Effector memory CD8-positive, alpha-beta T cell (primary cell): Measurements from ENCODE around the gene MSRB3.

Experiments used
- ATAC-seq: fragments of 150-1000 bp; cut with Tn5 transposase; replicated peaks from 2 replicates; pipeline ENCODE4 v1.10.0; 2021; ENCODE audit warnings: mild to moderate bottlenecking, moderate library complexity
- DNase-seq, 3 experiments: peaks; one replicate each; pipeline ENCODE4 v3.0.0; 2021
- H3K27ac Mint-ChIP-seq, 2 donors: one replicate each; pipeline ENCODE4 v1.8.0; 2022; ENCODE audit warnings: mild to moderate bottlenecking in 2 of 2, mixed read lengths in 2 of 2, moderate library complexity in 2 of 2
- H3K27me3 Mint-ChIP-seq, 2 donors: one replicate each; pipeline ENCODE4 v1.8.0; 2022; ENCODE audit warnings: mixed read lengths in 2 of 2
- H3K36me3 Mint-ChIP-seq: one replicate; pipeline ENCODE4 v1.8.0; 2022; ENCODE audit warnings: mild to moderate bottlenecking, moderate library complexity, mixed read lengths; ENCODE audit not compliant: insufficient read depth
- H3K4me1 Mint-ChIP-seq, 2 donors: one replicate each; pipeline ENCODE4 v1.8.0; 2022; ENCODE audit warnings: low read depth in 2 of 2, mixed read lengths in 2 of 2
- H3K4me3 Mint-ChIP-seq, 2 donors: one replicate each; pipeline ENCODE4 v1.8.0; 2022; ENCODE audit warnings: mild to moderate bottlenecking in 2 of 2, mixed read lengths in 2 of 2, moderate library complexity in 2 of 2
- H3K9me3 Mint-ChIP-seq, 2 donors: one replicate each; pipeline ENCODE4 v1.8.0; 2022; ENCODE audit warnings: mixed read lengths in 2 of 2

The MSRB3 gene

GRCh38 chr12:65408441-65408840, 130.0 kb downstream of the MSRB3 start:
- ATAC-seq (no peak), DNase-seq (no peak)
- Mint-ChIP-seq H3K36me3 (peaks cover 2% of the 10 kb centered on the region), H3K4me1 (no peaks in the 10 kb centered on the region), H3K27me3 (no peaks in the 10 kb centered on the region), H3K4me3 (no peak overlapping the region), H3K27ac (no peak overlapping the region), H3K9me3 (peaks cover 0 to 1% of the 10 kb centered on the region in 2 donors)

- DNase-seq (no peak), ATAC-seq (no peak)
- Mint-ChIP-seq H3K36me3 (peaks cover 2% of the 10 kb centered on the region), H3K27ac (no peak overlapping the region), H3K4me1 (no peaks in the 10 kb centered on the region), H3K27me3 (no peaks in the 10 kb centered on the region), H3K9me3 (peaks cover 0 to 1% of the 10 kb centered on the region in 2 donors), H3K4me3 (no peak overlapping the region)
Observed at GRCh38 chr12:65409726-65410125, 131.2 kb downstream of the MSRB3 start.

- Mint-ChIP-seq H3K27ac (no peak overlapping the region), H3K36me3 (peaks cover 2% of the 10 kb centered on the region), H3K27me3 (no peaks in the 10 kb centered on the region), H3K9me3 (peaks cover 0 to 1% of the 10 kb centered on the region in 2 donors), H3K4me3 (no peak overlapping the region), H3K4me1 (no peaks in the 10 kb centered on the region)
- DNase-seq (no peak), ATAC-seq (no peak)
Observed at GRCh38 chr12:65411171-65411570, 132.7 kb downstream of the MSRB3 start.

GRCh38 chr12:65414526-65414925, 136.0 kb downstream of the MSRB3 start:
- no peak for DNase-seq
- Mint-ChIP-seq H3K36me3 (peaks cover 2% of the 10 kb centered on the region), H3K27ac (no peak overlapping the region)

GRCh38 chr12:65415826-65416225, 137.3 kb downstream of the MSRB3 start:
- no peaks in the 10 kb centered on the region for H3K27me3 Mint-ChIP-seq

More at GRCh38 chr12:65414526-65414925, 136.0 kb downstream of the MSRB3 start:
- Mint-ChIP-seq H3K4me1 (no peaks in the 10 kb centered on the region), H3K4me3 (no peak overlapping the region), H3K27me3 (no peaks in the 10 kb centered on the region), H3K9me3 (peaks cover 0 to 1% of the 10 kb centered on the region in 2 donors)
- ATAC-seq: no peak

GRCh38 chr12:65419284-65420072, 141.0 kb downstream of the MSRB3 start:
- Mint-ChIP-seq H3K9me3 (peaks cover 0 to 6% of the 10 kb centered on the region in 2 donors), H3K27ac (no peak overlapping the region), H3K4me1 (no peaks in the 10 kb centered on the region), H3K36me3 (no peaks in the 10 kb centered on the region), H3K4me3 (no peak overlapping the region), H3K27me3 (no peaks in the 10 kb centered on the region)
- DNase-seq (no peak), ATAC-seq (no peak)

More at GRCh38 chr12:65415826-65416225, 137.3 kb downstream of the MSRB3 start:
- peaks cover 2% of the 10 kb centered on the region for H3K36me3 Mint-ChIP-seq
- H3K9me3 Mint-ChIP-seq: peaks cover 0 to 3% of the 10 kb centered on the region in 2 donors
- ATAC-seq: no peak
- DNase-seq: no peak
- H3K4me1 Mint-ChIP-seq: no peaks in the 10 kb centered on the region
- no peak overlapping the region for H3K4me3 Mint-ChIP-seq
- no peak overlapping the region for H3K27ac Mint-ChIP-seq

- ATAC-seq (no peak), DNase-seq (no peak)
- Mint-ChIP-seq H3K36me3 (no peaks in the 10 kb centered on the region), H3K4me3 (no peak overlapping the region), H3K27ac (no peak overlapping the region), H3K4me1 (no peaks in the 10 kb centered on the region), H3K9me3 (peaks cover 0 to 6% of the 10 kb centered on the region in 2 donors), H3K27me3 (no peaks in the 10 kb centered on the region)
Observed at GRCh38 chr12:65420941-65421340, 142.5 kb downstream of the MSRB3 start.

- H3K27me3 Mint-ChIP-seq: no peaks in the 10 kb centered on the region
- H3K36me3 Mint-ChIP-seq: no peaks in the 10 kb centered on the region
- DNase-seq (no peak), ATAC-seq (no peak)
- no peak overlapping the region for H3K4me3 Mint-ChIP-seq
- H3K4me1 Mint-ChIP-seq: no peaks in the 10 kb centered on the region
- peaks cover 0 to 7% of the 10 kb centered on the region in 2 donors for H3K9me3 Mint-ChIP-seq
- no peak overlapping the region for H3K27ac Mint-ChIP-seq
Observed at GRCh38 chr12:65427646-65428045, 149.2 kb downstream of the MSRB3 start.

GRCh38 chr12:65430006-65430405, 151.5 kb downstream of the MSRB3 start:
- ATAC-seq (no peak), DNase-seq (no peak)
- Mint-ChIP-seq H3K4me3 (no peak overlapping the region), H3K27ac (no peak overlapping the region), H3K4me1 (no peaks in the 10 kb centered on the region), H3K27me3 (no peaks in the 10 kb centered on the region), H3K36me3 (no peaks in the 10 kb centered on the region), H3K9me3 (peaks cover 0 to 16% of the 10 kb centered on the region in 2 donors)

GRCh38 chr12:65430571-65431306, 152.3 kb downstream of the MSRB3 start:
- ATAC-seq: no peak
- Mint-ChIP-seq H3K27me3 (no peaks in the 10 kb centered on the region), H3K4me1 (no peaks in the 10 kb centered on the region)

GRCh38 chr12:65432114-65432513, 153.6 kb downstream of the MSRB3 start:
- H3K27me3 Mint-ChIP-seq: no peaks in the 10 kb centered on the region
- DNase-seq (no peak), ATAC-seq (no peak)
- H3K4me3 Mint-ChIP-seq: no peak overlapping the region
- H3K9me3 Mint-ChIP-seq: peaks cover 0 to 14% of the 10 kb centered on the region in 2 donors
- no peaks in the 10 kb centered on the region for H3K36me3 Mint-ChIP-seq
- H3K4me1 Mint-ChIP-seq: no peaks in the 10 kb centered on the region
- H3K27ac Mint-ChIP-seq: no peak overlapping the region

More at GRCh38 chr12:65430571-65431306, 152.3 kb downstream of the MSRB3 start:
- no peak for DNase-seq
- Mint-ChIP-seq H3K27ac (no peak overlapping the region), H3K9me3 (peaks cover 0 to 16% of the 10 kb centered on the region in 2 donors), H3K36me3 (no peaks in the 10 kb centered on the region), H3K4me3 (no peak overlapping the region)

- DNase-seq (no peak), ATAC-seq (no peak)
- peaks cover 0 to 9% of the 10 kb centered on the region in 2 donors for H3K9me3 Mint-ChIP-seq
- no peaks in the 10 kb centered on the region for H3K27me3 Mint-ChIP-seq
- H3K4me1 Mint-ChIP-seq: no peaks in the 10 kb centered on the region
- no peaks in the 10 kb centered on the region for H3K36me3 Mint-ChIP-seq
- H3K27ac Mint-ChIP-seq: no peak overlapping the region
- H3K4me3 Mint-ChIP-seq: no peak overlapping the region
Observed at GRCh38 chr12:65432651-65433050, 154.2 kb downstream of the MSRB3 start.

GRCh38 chr12:65434737-65435136, 156.3 kb downstream of the MSRB3 start:
- Mint-ChIP-seq H3K4me1 (no peaks in the 10 kb centered on the region), H3K27ac (no peak overlapping the region), H3K9me3 (peaks cover 4 to 9% of the 10 kb centered on the region in 2 donors), H3K4me3 (no peak overlapping the region), H3K36me3 (no peaks in the 10 kb centered on the region), H3K27me3 (peaks cover 0 to 13% of the 10 kb centered on the region in 2 donors)
- DNase-seq: no peak
- no peak for ATAC-seq

- DNase-seq (no peak), ATAC-seq (no peak)
- no peaks in the 10 kb centered on the region for H3K36me3 Mint-ChIP-seq
- H3K4me1 Mint-ChIP-seq: no peaks in the 10 kb centered on the region
- H3K27me3 Mint-ChIP-seq: peaks cover 0 to 9% of the 10 kb centered on the region in 2 donors
- H3K9me3 Mint-ChIP-seq: peaks cover 0 to 6% of the 10 kb centered on the region in 2 donors
- H3K27ac Mint-ChIP-seq: no peak overlapping the region
- H3K4me3 Mint-ChIP-seq: no peak overlapping the region
Observed at GRCh38 chr12:65443038-65443437, 164.6 kb downstream of the MSRB3 start.
